Measurements from ENCODE around the gene SNTG2.

Gene SNTG2

DNA sequence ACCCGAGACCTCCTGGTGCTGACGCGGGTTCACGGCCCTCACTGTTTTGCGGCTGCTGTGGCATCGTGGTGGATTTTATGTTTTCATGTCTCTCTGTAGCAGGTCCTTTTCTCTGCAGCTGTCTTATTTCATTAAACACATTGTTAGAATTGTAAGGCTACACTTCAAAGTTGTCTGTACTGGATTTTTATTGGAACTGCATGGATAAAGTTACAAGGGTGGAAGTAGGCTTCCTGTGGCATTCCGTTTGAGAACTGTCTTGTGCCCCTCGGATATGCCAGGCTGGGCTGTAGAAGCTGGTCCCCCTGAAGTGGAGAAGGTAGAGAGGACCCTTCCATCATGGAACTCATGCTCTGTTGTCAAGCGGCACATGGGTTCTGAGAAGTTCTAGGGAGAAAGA lies 127.3 kb downstream of the SNTG2 start:
- TF ChIP-seq, protein P1, sequence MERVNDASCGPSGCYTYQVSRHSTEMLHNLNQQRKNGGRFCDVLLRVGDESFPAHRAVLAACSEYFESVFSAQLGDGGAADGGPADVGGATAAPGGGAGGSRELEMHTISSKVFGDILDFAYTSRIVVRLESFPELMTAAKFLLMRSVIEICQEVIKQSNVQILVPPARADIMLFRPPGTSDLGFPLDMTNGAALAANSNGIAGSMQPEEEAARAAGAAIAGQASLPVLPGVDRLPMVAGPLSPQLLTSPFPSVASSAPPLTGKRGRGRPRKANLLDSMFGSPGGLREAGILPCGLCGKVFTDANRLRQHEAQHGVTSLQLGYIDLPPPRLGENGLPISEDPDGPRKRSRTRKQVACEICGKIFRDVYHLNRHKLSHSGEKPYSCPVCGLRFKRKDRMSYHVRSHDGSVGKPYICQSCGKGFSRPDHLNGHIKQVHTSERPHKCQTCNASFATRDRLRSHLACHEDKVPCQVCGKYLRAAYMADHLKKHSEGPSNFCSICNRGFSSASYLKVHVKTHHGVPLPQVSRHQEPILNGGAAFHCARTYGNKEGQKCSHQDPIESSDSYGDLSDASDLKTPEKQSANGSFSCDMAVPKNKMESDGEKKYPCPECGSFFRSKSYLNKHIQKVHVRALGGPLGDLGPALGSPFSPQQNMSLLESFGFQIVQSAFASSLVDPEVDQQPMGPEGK (CRISPR knock-in tag; IDR thresholded peaks at IDR 0.05; ENCODE audit: borderline replicate concordance) = no peak
- TF ChIP-seq ARNTL (CRISPR knock-in tag; IDR thresholded peaks at IDR 0.05; ENCODE audit: borderline replicate concordance, low read depth) (no peak), ZFP3 (CRISPR knock-in tag; IDR thresholded peaks at IDR 0.05) (no peak), PPARA (CRISPR knock-in tag; IDR thresholded peaks at IDR 0.05; ENCODE audit: borderline replicate concordance) (no peak), TOX (CRISPR knock-in tag; IDR thresholded peaks at IDR 0.05; ENCODE audit: borderline replicate concordance) (no peak), TCF4 (CRISPR knock-in tag; IDR thresholded peaks at IDR 0.05; ENCODE audit: borderline replicate concordance) (no peak), OSR1 (CRISPR knock-in tag; IDR thresholded peaks at IDR 0.05) (no peak), BACH2 (CRISPR knock-in tag; IDR thresholded peaks at IDR 0.05; ENCODE audit: borderline replicate concordance) (no peak), ESRRG (CRISPR knock-in tag; IDR thresholded peaks at IDR 0.05) (no peak), ZC3H10 (CRISPR knock-in tag; IDR thresholded peaks at IDR 0.05) (no peak), GLIS3 (CRISPR knock-in tag; IDR thresholded peaks at IDR 0.05) (no peak), RARB (CRISPR knock-in tag; IDR thresholded peaks at IDR 0.05) (no peak), CSDC2 (CRISPR knock-in tag; IDR thresholded peaks at IDR 0.05) (no peak), SNAI2 (CRISPR knock-in tag; IDR thresholded peaks at IDR 0.05) (no peak), ZNF70 (CRISPR knock-in tag; IDR thresholded peaks at IDR 0.05) (no peak)
- TF ChIP-seq, protein P2, sequence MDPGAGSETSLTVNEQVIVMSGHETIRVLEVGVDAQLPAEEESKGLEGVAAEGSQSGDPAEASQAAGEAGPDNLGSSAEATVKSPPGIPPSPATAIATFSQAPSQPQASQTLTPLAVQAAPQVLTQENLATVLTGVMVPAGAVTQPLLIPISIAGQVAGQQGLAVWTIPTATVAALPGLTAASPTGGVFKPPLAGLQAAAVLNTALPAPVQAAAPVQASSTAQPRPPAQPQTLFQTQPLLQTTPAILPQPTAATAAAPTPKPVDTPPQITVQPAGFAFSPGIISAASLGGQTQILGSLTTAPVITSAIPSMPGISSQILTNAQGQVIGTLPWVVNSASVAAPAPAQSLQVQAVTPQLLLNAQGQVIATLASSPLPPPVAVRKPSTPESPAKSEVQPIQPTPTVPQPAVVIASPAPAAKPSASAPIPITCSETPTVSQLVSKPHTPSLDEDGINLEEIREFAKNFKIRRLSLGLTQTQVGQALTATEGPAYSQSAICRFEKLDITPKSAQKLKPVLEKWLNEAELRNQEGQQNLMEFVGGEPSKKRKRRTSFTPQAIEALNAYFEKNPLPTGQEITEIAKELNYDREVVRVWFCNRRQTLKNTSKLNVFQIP (CRISPR knock-in tag; IDR thresholded peaks at IDR 0.05; ENCODE audit: borderline replicate concordance, low read depth) = no peak
- no peak for ATAC-seq

DNA sequence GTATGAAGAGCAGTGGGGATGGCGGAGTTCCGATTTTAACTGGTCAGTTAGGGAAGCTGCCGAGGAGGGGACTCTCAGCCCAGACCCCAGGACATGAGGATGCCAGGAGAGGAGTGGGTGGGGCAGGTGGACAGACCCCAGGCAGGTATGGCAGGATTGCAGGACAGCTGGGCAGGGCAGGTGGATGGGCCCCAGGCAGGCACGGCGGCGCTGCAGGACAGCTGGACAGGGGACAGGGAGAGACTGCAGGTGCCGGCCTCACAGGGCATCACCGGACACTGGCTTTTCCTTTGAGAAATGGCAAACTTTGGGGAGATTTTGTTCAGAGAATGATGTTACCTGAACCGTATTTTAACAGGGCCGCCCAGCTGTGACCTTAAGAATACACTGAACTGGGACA lies 127.7 kb downstream of the SNTG2 start:
- no peak for ATAC-seq
- no peak for TF ChIP-seq SNAI2 (CRISPR knock-in tag; IDR thresholded peaks at IDR 0.05)
- no peak for TF ChIP-seq CSDC2 (CRISPR knock-in tag; IDR thresholded peaks at IDR 0.05)
- TF ChIP-seq ZNF8 (CRISPR knock-in tag; IDR thresholded peaks at IDR 0.05) = no peak
- no peak for TF ChIP-seq GLIS3 (CRISPR knock-in tag; IDR thresholded peaks at IDR 0.05)
- TF ChIP-seq BACH2 (CRISPR knock-in tag; IDR thresholded peaks at IDR 0.05; ENCODE audit: borderline replicate concordance) = no peak
- TF ChIP-seq, protein P2 (CRISPR knock-in tag; IDR thresholded peaks at IDR 0.05; ENCODE audit: borderline replicate concordance, low read depth) = no peak
- TF ChIP-seq, protein P3, sequence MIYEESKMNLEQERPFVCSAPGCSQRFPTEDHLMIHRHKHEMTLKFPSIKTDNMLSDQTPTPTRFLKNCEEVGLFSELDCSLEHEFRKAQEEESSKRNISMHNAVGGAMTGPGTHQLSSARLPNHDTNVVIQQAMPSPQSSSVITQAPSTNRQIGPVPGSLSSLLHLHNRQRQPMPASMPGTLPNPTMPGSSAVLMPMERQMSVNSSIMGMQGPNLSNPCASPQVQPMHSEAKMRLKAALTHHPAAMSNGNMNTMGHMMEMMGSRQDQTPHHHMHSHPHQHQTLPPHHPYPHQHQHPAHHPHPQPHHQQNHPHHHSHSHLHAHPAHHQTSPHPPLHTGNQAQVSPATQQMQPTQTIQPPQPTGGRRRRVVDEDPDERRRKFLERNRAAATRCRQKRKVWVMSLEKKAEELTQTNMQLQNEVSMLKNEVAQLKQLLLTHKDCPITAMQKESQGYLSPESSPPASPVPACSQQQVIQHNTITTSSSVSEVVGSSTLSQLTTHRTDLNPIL (CRISPR knock-in tag; IDR thresholded peaks at IDR 0.05; ENCODE audit: low read depth) = no peak

DNA sequence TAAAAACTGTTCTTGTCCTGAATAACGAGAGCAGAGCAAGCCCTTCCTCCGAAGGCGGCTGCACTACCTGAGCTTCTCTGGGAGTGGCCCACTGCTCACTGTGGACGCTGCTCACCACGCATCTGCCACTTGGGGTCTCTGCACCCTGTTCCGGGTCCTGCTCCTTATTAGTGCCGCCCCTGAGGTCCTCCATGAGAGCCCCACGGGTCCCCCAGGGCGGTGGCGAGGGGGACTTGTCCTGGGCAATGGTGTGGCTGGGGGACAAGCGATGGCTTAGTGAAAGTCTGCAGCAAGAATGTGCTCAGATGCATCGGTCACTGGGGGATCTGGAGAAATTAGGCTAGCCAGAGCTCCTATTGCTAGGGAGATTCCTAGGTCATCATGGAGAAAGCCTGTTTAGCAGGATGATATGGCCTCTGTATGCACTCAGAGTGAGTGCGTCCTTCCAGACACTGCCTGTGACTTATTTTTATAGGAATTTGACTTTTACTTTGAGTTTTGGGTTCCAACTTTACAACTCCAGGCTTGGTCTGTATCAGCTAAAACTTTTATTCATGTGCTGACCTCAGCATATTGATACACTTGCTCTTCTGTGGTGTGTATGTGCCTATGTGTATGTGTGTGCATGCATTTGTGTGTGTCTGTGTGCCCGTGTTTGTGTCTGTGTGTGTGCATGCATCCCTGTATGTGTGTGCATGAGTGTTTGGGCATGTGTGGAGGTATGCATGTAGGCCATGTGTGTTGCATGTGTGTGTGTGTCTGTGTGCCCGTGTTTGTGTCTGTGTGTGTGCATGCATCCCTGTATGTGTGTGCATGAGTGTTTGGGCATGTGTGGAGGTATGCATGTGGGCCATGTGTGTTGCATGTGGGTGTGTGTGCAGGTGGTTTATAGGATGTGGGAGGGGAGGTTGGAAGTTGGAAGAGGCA lies 129.5 kb downstream of the SNTG2 start:
- no peak for ATAC-seq
- TF ChIP-seq ZNF70 (CRISPR knock-in tag; IDR thresholded peaks at IDR 0.05) = no peak
- TF ChIP-seq, protein P4, sequence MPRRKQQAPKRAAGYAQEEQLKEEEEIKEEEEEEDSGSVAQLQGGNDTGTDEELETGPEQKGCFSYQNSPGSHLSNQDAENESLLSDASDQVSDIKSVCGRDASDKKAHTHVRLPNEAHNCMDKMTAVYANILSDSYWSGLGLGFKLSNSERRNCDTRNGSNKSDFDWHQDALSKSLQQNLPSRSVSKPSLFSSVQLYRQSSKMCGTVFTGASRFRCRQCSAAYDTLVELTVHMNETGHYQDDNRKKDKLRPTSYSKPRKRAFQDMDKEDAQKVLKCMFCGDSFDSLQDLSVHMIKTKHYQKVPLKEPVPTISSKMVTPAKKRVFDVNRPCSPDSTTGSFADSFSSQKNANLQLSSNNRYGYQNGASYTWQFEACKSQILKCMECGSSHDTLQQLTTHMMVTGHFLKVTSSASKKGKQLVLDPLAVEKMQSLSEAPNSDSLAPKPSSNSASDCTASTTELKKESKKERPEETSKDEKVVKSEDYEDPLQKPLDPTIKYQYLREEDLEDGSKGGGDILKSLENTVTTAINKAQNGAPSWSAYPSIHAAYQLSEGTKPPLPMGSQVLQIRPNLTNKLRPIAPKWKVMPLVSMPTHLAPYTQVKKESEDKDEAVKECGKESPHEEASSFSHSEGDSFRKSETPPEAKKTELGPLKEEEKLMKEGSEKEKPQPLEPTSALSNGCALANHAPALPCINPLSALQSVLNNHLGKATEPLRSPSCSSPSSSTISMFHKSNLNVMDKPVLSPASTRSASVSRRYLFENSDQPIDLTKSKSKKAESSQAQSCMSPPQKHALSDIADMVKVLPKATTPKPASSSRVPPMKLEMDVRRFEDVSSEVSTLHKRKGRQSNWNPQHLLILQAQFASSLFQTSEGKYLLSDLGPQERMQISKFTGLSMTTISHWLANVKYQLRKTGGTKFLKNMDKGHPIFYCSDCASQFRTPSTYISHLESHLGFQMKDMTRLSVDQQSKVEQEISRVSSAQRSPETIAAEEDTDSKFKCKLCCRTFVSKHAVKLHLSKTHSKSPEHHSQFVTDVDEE (CRISPR knock-in tag; IDR thresholded peaks at IDR 0.05) = no peak
- no peak for TF ChIP-seq CSDC2 (CRISPR knock-in tag; IDR thresholded peaks at IDR 0.05)
- TF ChIP-seq, protein P5, sequence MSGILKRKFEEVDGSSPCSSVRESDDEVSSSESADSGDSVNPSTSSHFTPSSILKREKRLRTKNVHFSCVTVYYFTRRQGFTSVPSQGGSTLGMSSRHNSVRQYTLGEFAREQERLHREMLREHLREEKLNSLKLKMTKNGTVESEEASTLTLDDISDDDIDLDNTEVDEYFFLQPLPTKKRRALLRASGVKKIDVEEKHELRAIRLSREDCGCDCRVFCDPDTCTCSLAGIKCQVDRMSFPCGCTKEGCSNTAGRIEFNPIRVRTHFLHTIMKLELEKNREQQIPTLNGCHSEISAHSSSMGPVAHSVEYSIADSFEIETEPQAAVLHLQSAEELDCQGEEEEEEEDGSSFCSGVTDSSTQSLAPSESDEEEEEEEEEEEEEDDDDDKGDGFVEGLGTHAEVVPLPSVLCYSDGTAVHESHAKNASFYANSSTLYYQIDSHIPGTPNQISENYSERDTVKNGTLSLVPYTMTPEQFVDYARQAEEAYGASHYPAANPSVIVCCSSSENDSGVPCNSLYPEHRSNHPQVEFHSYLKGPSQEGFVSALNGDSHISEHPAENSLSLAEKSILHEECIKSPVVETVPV (CRISPR knock-in tag; IDR thresholded peaks at IDR 0.05) = no peak
- no peak for TF ChIP-seq ISL1 (CRISPR knock-in tag; IDR thresholded peaks at IDR 0.05)
- TF ChIP-seq GLIS3 (CRISPR knock-in tag; IDR thresholded peaks at IDR 0.05) = no peak
- no peak for TF ChIP-seq ZC3H10 (CRISPR knock-in tag; IDR thresholded peaks at IDR 0.05)
- TF ChIP-seq ESRRG (CRISPR knock-in tag; IDR thresholded peaks at IDR 0.05) = no peak
- TF ChIP-seq, protein P2 (CRISPR knock-in tag; IDR thresholded peaks at IDR 0.05; ENCODE audit: borderline replicate concordance, low read depth) = no peak
- no peak for TF ChIP-seq PPARA (CRISPR knock-in tag; IDR thresholded peaks at IDR 0.05; ENCODE audit: borderline replicate concordance)
- TF ChIP-seq TOX (CRISPR knock-in tag; IDR thresholded peaks at IDR 0.05; ENCODE audit: borderline replicate concordance) = no peak
- TF ChIP-seq ZFP30 (CRISPR knock-in tag; IDR thresholded peaks at IDR 0.05) = no peak
